NOMO-1 treated with DMSO at 0.1 percent for 48 hours (cell line): ENCODE measurements around the gene PALMD.

Source experiments
- DNase-seq: peaks from one replicate; lab custom pipeline; 2025; ENCODE audit not compliant: unreplicated experiment; lab: John Stamatoyannopoulos, UW

PALMD gene

GRCh38 chr1:99658031-99658290 lies 12.0 kb downstream of the PALMD start:
- no peak for DNase-seq

DNA sequence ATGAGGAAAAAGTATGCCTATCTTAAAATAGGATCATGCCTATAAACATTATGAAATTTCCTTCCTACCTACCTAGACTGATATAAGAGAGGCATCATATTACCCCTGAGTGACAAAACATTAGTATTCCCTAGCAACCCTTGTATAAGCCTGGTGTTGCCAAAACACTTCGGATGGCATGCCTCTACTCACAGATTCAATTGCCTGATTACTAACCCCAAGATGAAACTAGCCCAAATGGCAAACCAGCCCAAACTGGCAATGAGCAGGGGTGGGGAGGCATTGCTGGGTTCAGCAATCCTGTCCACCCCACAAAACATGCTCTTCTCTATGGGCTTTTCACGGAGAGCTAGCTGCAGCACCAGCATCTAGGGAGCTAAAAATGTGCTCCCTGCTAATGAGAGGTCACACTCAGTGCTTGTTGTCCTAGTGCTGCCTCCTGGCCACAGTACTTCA lies 13.9 kb downstream of the PALMD start:
- no peak for DNase-seq

GRCh38 chr1:99660496-99660895 lies 14.6 kb downstream of the PALMD start:
- no peak for DNase-seq

GRCh38 chr1:99661780-99662179 lies 15.9 kb downstream of the PALMD start:
- DNase-seq = no peak

DNA sequence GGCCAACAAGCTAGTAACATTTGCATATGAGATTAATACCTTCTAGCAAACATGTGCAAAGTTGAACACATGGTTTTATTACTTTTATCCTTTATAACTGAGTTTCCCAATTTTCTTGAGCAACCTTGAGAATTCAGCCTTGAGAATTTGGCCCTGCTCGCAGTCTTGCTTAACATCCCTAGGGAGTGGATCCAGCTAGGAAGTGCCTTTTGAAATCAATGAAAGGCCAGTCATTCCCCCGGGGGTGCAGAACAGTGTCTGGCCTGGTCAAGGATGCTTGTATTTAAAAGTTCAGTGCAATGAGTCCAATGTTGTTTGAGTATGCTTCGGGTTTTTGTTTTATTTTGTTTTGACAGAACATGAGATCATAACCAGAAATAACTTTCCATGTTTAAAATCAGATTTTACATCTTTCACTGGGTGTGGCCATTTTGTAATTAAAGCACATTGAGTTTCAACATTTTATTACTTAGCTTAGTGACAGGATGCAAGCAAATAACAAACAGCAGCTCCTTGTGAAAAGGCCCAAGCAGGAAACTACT lies 16.7 kb downstream of the PALMD start:
- no peak for DNase-seq

- DNase-seq = no peak
Measured at GRCh38 chr1:99663501-99663900, 17.6 kb downstream of the PALMD start.

DNA sequence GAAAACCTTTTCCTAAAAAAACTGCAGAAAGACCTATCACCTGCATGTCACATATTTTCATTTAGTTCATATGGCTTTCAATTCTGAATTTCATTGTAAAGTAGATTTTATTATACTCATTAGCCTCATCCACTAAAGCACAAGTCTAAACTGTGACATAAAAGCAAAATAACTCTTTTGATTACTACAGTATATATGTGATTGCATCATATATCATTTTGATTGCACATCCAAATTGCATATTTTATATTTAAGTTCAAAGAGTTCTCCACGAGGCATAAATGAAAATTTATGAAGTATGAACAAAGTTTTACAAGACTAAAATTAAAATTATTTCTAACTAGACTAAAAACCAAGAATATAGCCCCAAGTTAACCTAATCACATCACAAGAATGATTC lies 19.3 kb downstream of the PALMD start:
- no peak for DNase-seq

- no peak for DNase-seq
Measured at GRCh38 chr1:99669376-99669775, 23.5 kb downstream of the PALMD start.

DNA sequence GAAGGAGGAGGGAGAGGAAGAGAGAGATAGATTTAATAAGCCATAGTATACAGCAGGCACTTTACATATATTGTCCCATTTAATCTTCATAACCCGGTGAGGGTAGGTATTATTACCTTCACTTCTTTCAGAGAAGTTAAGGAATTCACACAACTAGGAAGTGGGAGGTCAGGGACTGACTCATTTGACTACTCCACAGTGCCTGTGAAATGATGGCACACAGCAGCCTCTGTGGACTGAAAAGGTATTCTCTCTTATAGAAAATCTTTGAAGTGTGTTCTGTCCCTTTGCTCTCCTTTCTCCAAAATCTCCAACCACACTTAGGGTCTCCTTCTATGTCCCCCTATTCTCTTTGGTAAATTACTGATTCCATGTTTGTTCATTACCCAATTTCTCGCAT lies 23.9 kb downstream of the PALMD start:
- no peak for DNase-seq

DNA sequence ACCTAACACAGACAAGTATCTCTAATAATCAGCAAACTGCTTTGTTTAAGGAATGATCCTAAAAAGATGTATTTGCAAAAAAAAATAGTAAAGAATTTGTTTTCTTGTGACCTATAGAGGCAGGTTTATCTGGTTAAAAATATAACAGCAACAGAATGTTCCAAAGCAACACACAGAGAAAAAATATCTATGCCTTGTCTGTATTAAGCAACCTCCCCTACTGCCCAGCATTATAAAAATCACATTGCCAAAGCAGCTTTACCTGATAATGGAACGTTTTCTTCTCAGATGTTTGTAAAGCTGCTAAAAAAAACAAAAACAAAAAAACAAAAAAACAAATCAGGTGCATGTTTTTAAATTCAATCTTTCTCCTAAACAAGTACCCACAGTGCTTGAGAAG lies 24.7 kb downstream of the PALMD start:
- DNase-seq = no peak

DNA sequence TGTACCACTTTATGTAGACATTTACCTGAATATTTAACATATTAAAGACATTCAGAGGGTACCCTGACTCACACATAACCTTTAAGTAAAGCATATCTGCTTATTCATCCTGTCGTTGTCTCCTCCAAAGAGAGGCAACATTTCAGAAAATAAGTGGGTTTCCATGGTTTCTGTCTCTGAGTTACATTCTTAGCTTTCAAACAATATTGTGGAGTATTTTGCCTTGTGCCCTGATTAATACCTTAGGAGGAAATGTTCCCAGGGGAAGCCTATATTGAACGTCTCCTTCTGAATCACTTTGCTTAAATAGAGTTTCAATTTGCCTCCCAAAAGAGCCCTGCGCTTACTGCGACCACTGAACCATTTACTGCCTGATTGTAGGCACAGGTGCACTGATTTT lies 26.1 kb downstream of the PALMD start:
- DNase-seq = no peak

DNA sequence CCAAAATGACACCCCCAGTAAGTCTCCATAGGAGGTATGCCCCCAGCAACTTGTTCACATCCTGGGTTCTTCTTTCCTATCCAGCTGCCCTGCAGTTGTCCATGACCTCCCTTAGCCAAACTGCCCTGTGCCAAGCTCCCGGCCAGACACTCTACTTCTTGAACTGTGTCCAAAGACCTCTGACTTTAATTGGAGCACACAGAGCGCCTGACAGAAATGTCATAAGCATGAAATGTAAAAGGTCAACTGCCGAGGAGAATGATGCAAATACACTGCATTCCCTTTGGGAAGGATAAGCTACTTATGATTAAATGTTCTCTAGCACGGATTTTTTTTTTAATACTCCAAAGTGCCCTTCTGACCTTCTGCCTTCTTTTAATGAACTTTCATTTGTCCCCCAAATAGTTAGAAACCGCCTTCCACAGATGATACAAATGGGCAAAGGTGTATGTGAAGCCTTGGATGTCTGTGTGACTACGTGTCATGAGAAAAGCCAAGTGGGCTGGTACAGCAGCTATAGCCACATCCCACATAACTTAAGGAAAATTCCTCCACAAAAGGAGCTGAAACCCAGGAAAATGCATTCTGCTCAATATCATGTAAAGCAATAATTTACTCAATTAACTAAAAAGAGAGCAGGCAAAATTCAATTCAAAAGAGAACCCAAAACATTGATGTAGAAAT lies 26.8 kb downstream of the PALMD start:
- no peak for DNase-seq

GRCh38 chr1:99673315-99673714 lies 27.4 kb downstream of the PALMD start:
- no peak for DNase-seq

DNA sequence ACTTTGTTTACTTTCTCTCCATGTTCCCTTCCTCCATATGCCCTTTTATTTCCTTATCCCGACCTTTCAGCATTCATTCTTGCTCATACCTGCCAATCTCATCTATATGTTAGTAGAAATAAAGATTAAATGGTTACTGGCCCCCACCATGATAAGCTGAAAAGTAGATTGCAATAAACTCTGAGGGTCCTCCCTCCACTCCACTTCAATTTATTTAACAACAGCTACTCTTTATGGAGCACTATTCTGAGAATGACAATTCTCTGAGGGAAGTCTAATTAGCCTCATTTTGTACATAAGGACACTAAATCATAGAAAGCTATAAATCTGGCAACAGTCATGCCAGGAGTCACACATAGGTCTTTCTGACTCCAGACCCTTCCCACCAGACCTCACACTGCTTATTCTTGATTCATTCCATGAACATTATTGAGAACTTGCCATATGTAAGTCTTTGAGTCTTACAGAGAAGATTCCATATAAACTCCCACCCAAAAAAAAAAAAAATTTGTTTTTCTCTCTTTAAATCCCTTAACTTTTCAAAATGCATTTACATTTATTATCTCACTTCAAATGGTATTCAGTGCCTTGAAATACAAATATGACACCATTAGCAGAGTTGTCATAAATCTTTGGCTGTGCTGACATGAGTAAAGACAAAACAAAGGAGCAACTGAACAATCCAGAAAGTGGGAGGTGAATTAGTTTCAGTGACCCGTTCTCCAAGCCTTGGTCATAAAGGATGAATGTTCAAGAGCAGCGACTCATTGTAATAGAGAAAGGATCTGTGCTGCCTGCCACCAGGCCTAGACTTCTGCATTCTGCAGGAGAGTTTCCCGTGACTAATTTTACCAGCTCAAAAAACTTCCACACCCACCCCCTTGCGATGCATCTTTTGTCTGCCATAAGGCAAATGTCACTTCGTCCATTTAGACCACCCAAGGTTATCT lies 28.5 kb downstream of the PALMD start:
- DNase-seq = no peak

DNA sequence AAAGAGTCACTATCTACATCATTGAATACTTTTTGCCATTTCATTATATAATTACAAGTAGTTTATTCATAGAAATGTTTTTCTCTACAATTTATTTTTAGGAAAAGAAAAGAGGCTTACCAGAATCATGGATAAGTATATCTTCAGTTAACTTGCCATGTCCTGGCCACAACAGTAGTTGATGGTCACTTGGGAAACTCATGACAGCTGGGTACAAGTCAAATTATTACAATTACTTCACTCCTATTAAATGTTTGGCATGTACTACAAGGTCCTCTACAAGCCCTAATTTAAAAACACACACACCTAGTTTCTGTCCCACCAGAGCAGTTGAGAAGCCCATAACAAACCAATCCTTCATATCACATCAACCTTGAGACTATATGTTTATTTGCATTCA lies 29.4 kb downstream of the PALMD start:
- no peak for DNase-seq

DNA sequence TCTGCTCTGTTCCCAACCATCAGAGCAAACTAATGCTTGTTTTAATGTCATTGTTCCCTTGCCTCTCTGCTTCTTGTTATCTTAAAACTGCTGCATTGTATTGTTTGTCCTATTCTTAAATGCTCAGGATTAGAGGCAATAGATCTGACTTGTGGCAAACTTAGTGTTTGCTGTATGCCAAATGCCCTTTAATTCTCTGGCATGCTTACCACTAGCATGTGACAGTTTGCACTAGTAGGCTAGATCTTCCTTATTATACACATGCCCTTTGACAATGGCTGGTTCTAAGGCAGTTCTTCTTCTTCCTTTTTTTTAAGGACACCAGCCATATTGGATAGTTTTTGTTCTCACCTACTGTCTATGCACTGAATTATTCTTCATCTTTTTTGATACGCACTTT lies 30.1 kb downstream of the PALMD start:
- DNase-seq = no peak

- DNase-seq = no peak
Measured at GRCh38 chr1:99676876-99677275, 31.0 kb downstream of the PALMD start.

DNA sequence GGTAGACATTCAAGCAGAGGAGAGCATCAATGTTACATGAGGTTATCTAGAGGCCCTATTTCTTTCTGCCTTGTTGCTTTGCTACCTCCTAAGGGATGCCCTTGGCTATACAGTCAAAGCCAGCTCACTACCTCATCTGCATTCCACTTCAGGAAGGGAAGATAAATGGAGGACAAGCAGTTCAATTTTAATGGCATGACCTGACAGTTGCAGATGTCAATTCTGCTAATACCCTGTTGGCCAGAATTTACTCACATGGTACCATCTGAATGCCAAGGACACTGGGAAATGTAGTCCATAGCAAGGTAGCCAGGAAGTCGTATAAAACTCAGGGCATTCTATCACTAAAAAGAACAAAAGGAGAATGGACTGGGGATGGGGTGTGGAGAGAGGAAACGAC lies 31.5 kb downstream of the PALMD start:
- no peak for DNase-seq

DNA sequence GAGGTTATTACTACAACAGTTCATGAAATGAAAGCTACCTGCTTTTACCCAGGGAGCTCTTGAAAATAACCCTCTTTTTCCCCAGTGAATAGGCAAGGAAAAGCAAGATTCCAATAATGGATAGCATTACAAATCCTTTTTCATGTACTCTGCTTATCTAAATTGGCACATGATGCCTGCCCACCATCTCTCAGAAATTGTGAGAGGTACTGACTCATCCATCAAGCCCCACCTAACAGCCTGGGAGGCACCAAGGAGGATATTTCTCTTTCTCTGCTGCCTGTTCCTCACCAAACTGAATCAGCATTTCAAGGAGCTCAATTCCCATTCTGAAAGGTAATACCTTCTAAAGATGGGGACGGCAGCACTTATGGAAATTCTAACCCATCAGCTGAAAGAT lies 34.4 kb downstream of the PALMD start:
- DNase-seq = no peak

DNA sequence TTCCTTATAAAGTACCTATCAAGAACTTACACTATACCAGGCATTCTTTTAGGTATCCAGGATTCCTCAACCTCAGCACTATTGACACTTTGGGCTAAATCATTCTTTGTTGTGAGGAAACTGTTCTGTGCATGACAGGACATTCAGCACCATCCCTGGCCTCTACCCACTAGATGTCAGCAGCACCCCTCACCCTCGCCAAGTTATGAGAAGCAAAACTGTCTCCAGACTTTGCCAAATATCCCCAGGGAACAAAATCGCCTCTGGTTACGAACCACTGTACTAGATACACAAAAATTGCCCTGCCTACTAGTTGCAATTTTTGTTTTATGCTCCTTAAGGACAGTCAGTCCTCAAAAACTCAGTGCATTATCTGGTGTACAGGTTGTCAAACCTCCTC lies 35.7 kb downstream of the PALMD start:
- DNase-seq = no peak

DNA sequence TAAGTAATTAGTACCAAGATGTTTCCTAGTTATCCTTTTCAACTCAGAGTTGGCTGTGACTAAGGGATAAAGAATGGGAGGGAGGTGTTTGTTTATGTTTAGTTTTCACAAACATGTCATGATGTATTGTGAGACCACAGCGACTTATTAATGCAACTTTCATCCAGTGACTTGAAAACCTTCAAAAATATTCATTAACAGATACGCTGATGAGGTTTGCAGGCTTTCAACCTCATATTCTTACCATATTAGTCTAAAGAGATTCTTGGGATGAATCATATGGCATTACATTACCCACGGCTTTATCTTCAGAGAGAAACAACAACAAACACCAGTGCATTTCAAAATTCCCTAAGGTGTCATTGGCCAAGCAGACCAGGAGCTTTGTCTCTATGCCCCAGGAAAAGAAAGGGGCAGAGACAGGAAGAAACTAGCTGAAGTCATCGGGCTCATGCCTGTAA lies 36.4 kb downstream of the PALMD start:
- no peak for DNase-seq

DNA sequence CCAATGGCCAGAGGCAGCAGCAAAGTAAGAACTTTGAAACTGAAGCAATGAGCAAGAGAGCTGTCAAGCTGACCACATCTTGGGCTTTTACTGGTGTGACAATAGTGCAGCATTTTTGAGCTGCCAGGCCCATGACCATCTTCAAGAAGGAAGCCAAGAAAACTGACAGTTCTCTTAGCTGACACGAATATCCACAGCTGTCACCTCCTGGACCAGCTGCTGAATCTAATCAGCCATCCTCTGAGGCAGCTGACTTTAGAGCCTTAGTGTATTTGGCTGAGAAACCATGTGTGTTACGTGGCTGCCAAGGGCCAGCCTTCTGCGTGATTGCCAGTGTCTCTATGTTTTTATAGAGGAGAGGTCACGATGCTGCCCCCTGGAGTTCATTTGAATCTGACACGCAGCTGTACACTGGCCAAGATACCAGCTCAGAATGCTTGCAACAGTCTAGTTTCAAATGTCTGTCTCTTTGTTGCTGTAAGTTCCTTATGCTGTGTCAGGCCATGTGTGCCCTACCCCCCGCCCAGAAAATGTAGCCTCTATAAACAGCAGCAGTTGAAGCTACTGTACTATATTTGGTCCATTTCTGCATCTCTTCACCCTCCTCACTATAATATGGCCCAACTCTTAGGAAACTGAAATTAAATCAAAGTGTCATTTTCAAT lies 39.7 kb downstream of the PALMD start:
- peak; percentile 60 for DNase-seq
